B cell (primary cell): ENCODE data around the gene ST3GAL3.

ENCODE experiments used
- CTCF ChIP-seq: fragments of 200-600 bp; IDR thresholded peaks from one replicate; pipeline ENCODE4 v1.8.0; 2022; ENCODE audit warnings: antibody characterized with exemption, mild to moderate bottlenecking
- EZH2 ChIP-seq: IDR thresholded peaks from 2 replicates; pipeline ENCODE4 v1.6.1; 2012; ENCODE audit warnings: borderline replicate concordance, low read depth, mild to moderate bottlenecking, moderate library complexity, low read length; ENCODE audit not compliant: insufficient read depth, poor library complexity, severe bottlenecking

GRCh38 chr1:43801203-43801602 lies 93.9 kb downstream of the ST3GAL3 start:
- no peak for TF ChIP-seq CTCF
- no peak for TF ChIP-seq EZH2
